Left cardiac atrium (tissue), 4 donors: Measurements from ENCODE around the gene NIF3L1. TPM values are rescaled to one million over a fixed set of nuclear protein-coding genes. Genes with fewer than 3 reads are reported as not detected.
A peak's percentile ranks its signal among the peaks of the same experiment; 100 is the strongest.
"Not testable (repeated sequence)": the region's sequence is repeated elsewhere in the genome, so short reads cannot be mapped to it uniquely, and the experiment has no call there.

ENCODE experiments used
- ATAC-seq, 2 donors: fragments of 200-7000 bp; cut with Tn5 transposase; one replicate each; pipeline ENCODE4 v1.9.1; 2020; ENCODE audit warnings: mild to moderate bottlenecking in 2 of 2, moderate library complexity in 2 of 2
- DNase-seq: peaks from one replicate; pipeline ENCODE4 v3.0.0-alpha.2; 2020
- intact Hi-C, 2 donors: fragments of 100-400 bp; cut with DNase I; formaldehyde crosslinking; loops; one replicate each; pipeline versions ENCODE4 v1.14.1 to v1.15.1; 2022 to 2023
- total RNA-seq, 2 donors: library from RNA; stranded (reverse); fragmentation: NEBNext Ultra II Directional; extraction: Animal tissue kit (Norgen Biotek cat#: 25700); gene quantifications; one replicate each; pipeline ENCODE4 v1.2.1, GENCODE V29; 2021
- donor health status: DM: no; HTN: yes; CAD: no.
- donor health status: DM: no; HTN: yes; CAD: no; lungs with severe emphysema.
- donor health status: DM: yes; HTN: yes; CAD: no.
- donor health status: Dilated cardiomyopathy.

NIF3L1 gene
- total RNA-seq, 2 donors from 2014 or later, result 17.0 to 20.2 TPM

- DNase-seq (peak; percentile 98), ATAC-seq (peak; percentile 95 to 96)
- intact Hi-C loops, result no loop called here
Observed at GRCh38 chr2:200864176-200865034, 24.8 kb upstream of the NIF3L1 start, which contains the start of gene CLK1. Gene CLK1, minus strand, starts transcription at chr2:200864658. Its CDS starts 2,796 bp downstream, at chr2:200861862.

- DNase-seq (no peak), ATAC-seq (no peak)
- intact Hi-C loops, result no loop called here
Observed at GRCh38 chr2:200869014-200869413, 20.2 kb upstream of the NIF3L1 start.

GRCh38 chr2:200871151-200871550 lies 18.0 kb upstream of the NIF3L1 start:
- intact Hi-C loops, result no loop called here
- no peak for ATAC-seq
- DNase-seq, result no peak

- intact Hi-C loops, result no loop called here
- no peak for ATAC-seq
Observed at GRCh38 chr2:200873560-200873959, 15.6 kb upstream of the NIF3L1 start.

GRCh38 chr2:200877443-200877842 lies 11.7 kb upstream of the NIF3L1 start:
- intact Hi-C loops, result no loop called here
- no peak for ATAC-seq
- no peak for DNase-seq

More at GRCh38 chr2:200873560-200873959, 15.6 kb upstream of the NIF3L1 start:
- DNase-seq, result no peak

- ATAC-seq, result no peak
- intact Hi-C loops, result no loop called here
- DNase-seq, result no peak
Observed at GRCh38 chr2:200878289-200878880, 10.8 kb upstream of the NIF3L1 start.

- intact Hi-C loops, DNase-seq, ATAC-seq: not testable (repeated sequence)
Observed at GRCh38 chr2:200881715-200882249, 7.4 kb upstream of the NIF3L1 start.

- DNase-seq (no peak), ATAC-seq (no peak)
- intact Hi-C loops, result no loop called here
Observed at GRCh38 chr2:200899482-200899881, 10.3 kb downstream of the NIF3L1 start.

GRCh38 chr2:200901459-200902072 lies 12.4 kb downstream of the NIF3L1 start:
- peak; percentile 84 to 85 for ATAC-seq
- intact Hi-C loops, result loop anchor here (2.0 to 10.0 kb wide), 3 partner anchors 163 to 276 kb away; no protein-coding TSS in a partner anchor
- peak; percentile 56 for DNase-seq

- DNase-seq (peak; percentile 76), ATAC-seq (peak; percentile 75 to 85)
- intact Hi-C loops, result loop anchor here in 1 of 2 donors (5.0 to 10.0 kb wide), 2 partner anchors 159 to 272 kb away; no protein-coding TSS in a partner anchor
Observed at GRCh38 chr2:200905618-200906296, 16.6 kb downstream of the NIF3L1 start.

GRCh38 chr2:200909958-200910357 lies 20.8 kb downstream of the NIF3L1 start:
- no peak for DNase-seq
- intact Hi-C loops, result loop anchor here in 1 of 2 donors (5.0 to 10.0 kb wide), 2 partner anchors 155 to 267 kb away; no protein-coding TSS in a partner anchor
- no peak for ATAC-seq

GRCh38 chr2:200913654-200914053 lies 24.5 kb downstream of the NIF3L1 start:
- intact Hi-C loops, result no loop called here
- no peak for DNase-seq

GRCh38 chr2:200922439-200922838 lies 33.3 kb downstream of the NIF3L1 start:
- intact Hi-C loops, result no loop called here
- DNase-seq (no peak), ATAC-seq (no peak)

More at GRCh38 chr2:200913654-200914053, 24.5 kb downstream of the NIF3L1 start:
- ATAC-seq, result no peak

GRCh38 chr2:200929334-200930249 lies 40.4 kb downstream of the NIF3L1 start:
- DNase-seq, result no peak
- no peak for ATAC-seq
- intact Hi-C loops, result no loop called here

- DNase-seq (no peak), ATAC-seq (no peak)
- intact Hi-C loops, result no loop called here
Observed at GRCh38 chr2:200930947-200931626, 41.9 kb downstream of the NIF3L1 start.

- no peak for ATAC-seq
- no peak for DNase-seq
- intact Hi-C loops, result no loop called here
Observed at GRCh38 chr2:200939832-200940231, 50.7 kb downstream of the NIF3L1 start.

- intact Hi-C loops, result no loop called here
- ATAC-seq (no peak), DNase-seq (no peak)
Observed at GRCh38 chr2:200943527-200944105, 54.4 kb downstream of the NIF3L1 start.
